Measurements from ENCODE around the gene PRM1. TPM values are rescaled to one million over a fixed set of nuclear protein-coding genes. Genes with fewer than 3 reads are reported as not detected.
A peak's percentile ranks its signal among the peaks of the same experiment; 100 is the strongest.

The PRM1 gene
- total and polyA plus RNA-seq, 2 of the 13 experiments (the other 11 are each of a cell fraction or from before 2014, with no cell fraction given) = not detected

DNA sequence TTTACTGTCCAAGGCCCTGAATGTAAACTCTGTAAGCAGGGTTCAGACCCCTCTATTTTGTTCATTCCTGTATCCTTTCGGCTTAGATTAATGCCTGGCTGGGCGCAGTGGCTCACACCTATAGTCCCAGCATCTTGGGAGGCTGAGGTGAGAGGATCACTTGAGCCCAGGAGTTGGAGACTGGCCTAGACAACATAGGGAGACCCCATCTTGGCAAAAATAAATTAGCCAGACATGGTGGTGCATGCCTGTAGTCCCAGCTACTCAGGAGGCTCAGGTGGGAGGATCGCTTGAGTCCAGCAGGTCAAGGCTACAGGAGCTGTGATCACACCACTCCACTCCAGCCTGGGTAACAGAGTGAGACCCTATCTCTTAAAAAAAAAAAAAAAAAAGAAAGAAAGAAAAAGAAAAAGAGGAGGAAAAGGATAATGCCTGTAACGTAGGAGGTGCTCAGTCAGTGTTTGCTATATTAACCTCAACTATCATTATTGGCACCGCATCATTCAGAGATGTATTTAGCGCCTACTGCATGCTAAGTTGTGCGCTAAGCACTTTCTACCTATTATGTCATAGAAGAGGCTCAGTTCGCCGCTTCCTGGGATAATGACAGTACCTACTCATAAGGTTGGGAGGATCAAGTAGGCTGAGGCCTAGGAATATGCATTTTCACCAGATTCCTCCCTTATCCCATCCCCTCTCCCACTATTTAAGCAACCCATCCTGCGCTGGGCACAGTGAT, 30.2 kb downstream of the PRM1 start (continued):
- TF ChIP-seq ZBTB7A (CRISPR knock-in tag; IDR thresholded peaks at IDR 0.05) = 0 out of 2 replicates have a peak, but pooled peaks have one; percentile 37
- TF ChIP-seq ZNF607 (CRISPR knock-in tag; IDR thresholded peaks at IDR 0.05; ENCODE audit: borderline replicate concordance) = 0 out of 2 replicates have a peak, but pooled peaks have one; percentile 21
- TF ChIP-seq ZNF451 (CRISPR knock-in tag; IDR thresholded peaks at IDR 0.05) = no peak

DNA sequence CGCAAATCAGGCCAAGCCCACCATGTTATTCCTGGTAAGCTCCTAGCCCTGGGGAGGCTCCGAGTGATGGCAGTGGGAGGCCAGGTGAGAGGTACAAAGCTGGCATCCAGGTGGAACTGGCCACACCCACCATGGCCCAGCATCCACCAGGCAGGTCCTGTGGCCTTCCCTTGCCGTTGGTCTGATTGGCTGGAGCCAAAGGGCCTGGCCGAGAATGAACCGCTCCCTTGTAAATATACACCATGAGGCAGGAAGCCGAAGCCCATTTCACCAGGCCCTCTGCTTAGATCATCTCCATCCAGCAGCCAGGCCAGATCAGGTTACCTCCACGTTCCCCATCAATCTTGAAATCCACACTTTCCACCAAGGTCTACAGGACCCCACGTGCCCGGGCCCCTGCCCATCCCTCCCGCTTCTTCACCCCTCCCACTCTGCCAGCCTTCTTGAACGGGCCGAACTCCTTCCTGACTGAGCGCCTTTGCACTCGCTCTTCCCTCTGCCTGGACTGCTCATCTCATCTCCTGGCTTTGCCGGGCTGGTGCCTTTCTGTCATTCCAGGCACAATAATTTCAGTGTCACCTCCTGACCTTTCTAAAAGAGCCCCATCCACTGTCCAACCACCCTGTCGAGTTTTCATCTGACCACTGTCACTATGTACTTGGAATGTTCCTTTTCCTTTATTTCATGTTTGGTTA, 30.9 kb downstream of the PRM1 start:
- POLR2A ChIA-PET = interaction anchor here (1.2 to 2.6 kb wide), 2 partner anchors 98 to 121 kb away, joined by 4 to 14 read pairs; no protein-coding TSS in a partner anchor
- 0 out of 2 replicates have a peak, but pooled peaks have one; percentile 50 for TF ChIP-seq PAF1 (CRISPR knock-in tag; IDR thresholded peaks at IDR 0.05)
- TF ChIP-seq BORCS8-MEF2B (CRISPR knock-in tag; IDR thresholded peaks at IDR 0.05) = peak; percentile 41; the same call in 1 of the 2 replicates
- TF ChIP-seq NFATC3 (CRISPR knock-in tag; IDR thresholded peaks at IDR 0.05) = no peak
- TF ChIP-seq ZSCAN31 (CRISPR knock-in tag; IDR thresholded peaks at IDR 0.05; ENCODE audit: low read depth) = 0 out of 2 replicates have a peak, but pooled peaks have one; percentile 20
- no peak for TF ChIP-seq ZSCAN9 (CRISPR knock-in tag; IDR thresholded peaks at IDR 0.05; ENCODE audit: borderline replicate concordance)
- TF ChIP-seq ZNF605 (CRISPR knock-in tag; IDR thresholded peaks at IDR 0.05) = peak; percentile 66; the same call in 1 of the 2 replicates
- TF ChIP-seq, protein P1, sequence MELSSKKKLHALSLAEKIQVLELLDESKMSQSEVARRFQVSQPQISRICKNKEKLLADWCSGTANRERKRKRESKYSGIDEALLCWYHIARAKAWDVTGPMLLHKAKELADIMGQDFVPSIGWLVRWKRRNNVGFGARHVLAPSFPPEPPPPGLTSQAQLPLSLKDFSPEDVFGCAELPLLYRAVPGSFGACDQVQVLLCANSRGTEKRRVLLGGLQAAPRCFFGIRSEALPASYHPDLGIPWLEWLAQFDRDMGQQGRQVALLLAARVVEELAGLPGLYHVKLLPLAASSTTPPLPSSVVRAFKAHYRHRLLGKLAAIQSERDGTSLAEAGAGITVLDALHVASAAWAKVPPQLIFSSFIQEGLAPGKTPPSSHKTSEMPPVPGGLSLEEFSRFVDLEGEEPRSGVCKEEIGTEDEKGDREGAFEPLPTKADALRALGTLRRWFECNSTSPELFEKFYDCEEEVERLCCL (CRISPR knock-in tag; IDR thresholded peaks at IDR 0.05; ENCODE audit: borderline replicate concordance) = no peak
- peak; percentile 7 for TF ChIP-seq TEAD3 (CRISPR knock-in tag; optimal IDR thresholded peaks at IDR 0.05; ENCODE audit: borderline replicate concordance)
- TF ChIP-seq ZNF34 (CRISPR knock-in tag; IDR thresholded peaks at IDR 0.05; ENCODE audit: borderline replicate concordance) = peak; percentile 49; the same call in 1 of the 2 replicates
- TF ChIP-seq FOXM1 (CRISPR knock-in tag; IDR thresholded peaks at IDR 0.05) = no peak
- no peak for TF ChIP-seq ZNF329 (CRISPR knock-in tag; IDR thresholded peaks at IDR 0.05; ENCODE audit: low read depth)
- TF ChIP-seq TAF15 (IDR thresholded peaks at IDR 0.05; ENCODE audit: low read depth, low read length, poor library complexity, severe bottlenecking) = no peak
- peak; percentile 14; the same call in 1 of the 2 replicates for TF ChIP-seq ZBTB7B (CRISPR knock-in tag; IDR thresholded peaks at IDR 0.05)
- no peak for TF ChIP-seq FOXA1 (IDR thresholded peaks at IDR 0.05)
- TF ChIP-seq FOXA1 (CRISPR knock-in tag; IDR thresholded peaks at IDR 0.05) = peak; percentile 38; the same call in 1 of the 2 replicates
- TF ChIP-seq, protein P2, sequence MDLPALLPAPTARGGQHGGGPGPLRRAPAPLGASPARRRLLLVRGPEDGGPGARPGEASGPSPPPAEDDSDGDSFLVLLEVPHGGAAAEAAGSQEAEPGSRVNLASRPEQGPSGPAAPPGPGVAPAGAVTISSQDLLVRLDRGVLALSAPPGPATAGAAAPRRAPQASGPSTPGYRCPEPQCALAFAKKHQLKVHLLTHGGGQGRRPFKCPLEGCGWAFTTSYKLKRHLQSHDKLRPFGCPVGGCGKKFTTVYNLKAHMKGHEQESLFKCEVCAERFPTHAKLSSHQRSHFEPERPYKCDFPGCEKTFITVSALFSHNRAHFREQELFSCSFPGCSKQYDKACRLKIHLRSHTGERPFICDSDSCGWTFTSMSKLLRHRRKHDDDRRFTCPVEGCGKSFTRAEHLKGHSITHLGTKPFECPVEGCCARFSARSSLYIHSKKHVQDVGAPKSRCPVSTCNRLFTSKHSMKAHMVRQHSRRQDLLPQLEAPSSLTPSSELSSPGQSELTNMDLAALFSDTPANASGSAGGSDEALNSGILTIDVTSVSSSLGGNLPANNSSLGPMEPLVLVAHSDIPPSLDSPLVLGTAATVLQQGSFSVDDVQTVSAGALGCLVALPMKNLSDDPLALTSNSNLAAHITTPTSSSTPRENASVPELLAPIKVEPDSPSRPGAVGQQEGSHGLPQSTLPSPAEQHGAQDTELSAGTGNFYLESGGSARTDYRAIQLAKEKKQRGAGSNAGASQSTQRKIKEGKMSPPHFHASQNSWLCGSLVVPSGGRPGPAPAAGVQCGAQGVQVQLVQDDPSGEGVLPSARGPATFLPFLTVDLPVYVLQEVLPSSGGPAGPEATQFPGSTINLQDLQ (CRISPR knock-in tag; IDR thresholded peaks at IDR 0.05) = 0 out of 2 replicates have a peak, but pooled peaks have one; percentile 44

More for the DNA sequence above, 30.9 kb downstream of the PRM1 start:
- CTCF ChIA-PET (ENCODE audit: low intra/inter-chr PET ratio, low total read pairs) = no interaction called here
- intact Hi-C loops (cut with micrococcal nuclease; ENCODE audit: unreplicated experiment) (no loop called here), in situ Hi-C loops (cut with HindIII; ENCODE audit: extremely low pct_ligation_motif_present, low pct_unique_long_range_greater_than_20kb) (no loop called here)
- Histone ChIP-seq H3K4me1 (ENCODE audit: insufficient read depth, low read length) (peaks cover 66% of the 10 kb centered on the region), H3K36me3 (replicated peaks in 1 of 2; ENCODE audit: control insufficient read depth in 1 of 2, insufficient read depth in 2 of 2, low read length in 2 of 2) (peaks cover 2 to 8% of the 10 kb centered on the region in 2 experiments; a peak in 4 of 5 replicates), H3K4me3 (replicated peaks in 1 of 3; ENCODE audit: insufficient read depth in 1 of 3, low read depth in 2 of 3, low read length in 3 of 3) (peak overlapping the region in 1 of 3 experiments; percentile 11; a peak in 1 of 6 replicates), H3K27ac (ENCODE audit: extremely low read length, insufficient read depth, low read length) (no peak overlapping the region), H3K79me2 (ENCODE audit: insufficient read depth, low read length) (peaks cover 21% of the 10 kb centered on the region), H3K9me3 (ENCODE audit: low read length) (no peaks in the 10 kb centered on the region), H2AFZ (ENCODE audit: low read length) (no peak overlapping the region), H4K20me1 (ENCODE audit: insufficient read depth, low read length) (peaks cover 40% of the 10 kb centered on the region), H3K4me2 (ENCODE audit: low read depth, low read length) (peak overlapping the region; percentile 19; the same call in 1 of the 2 replicates), H3K9ac (ENCODE audit: insufficient read depth, low read depth, low read length) (no peak overlapping the region), H3K27me3 (ENCODE audit: control insufficient read depth in 1 of 2, insufficient read depth in 2 of 2, low read length in 2 of 2) (no peaks in the 10 kb centered on the region)
- ATAC-seq (peak; percentile 65), DNase-seq (ENCODE audit: low spot score) (no peak), FAIRE-seq (no peak)
- 30% methylated on average over 16 of the region's 16 CpGs for WGBS (ENCODE audit: low lambda C conversion rate)
- no TSS peak for BruUV-seq (replicated peaks)
